Endothelial cell of umbilical vein (primary cell): ENCODE measurements around the gene ARHGAP45. TPM values are rescaled to one million over a fixed set of nuclear protein-coding genes. Genes with fewer than 3 reads are reported as not detected.

ENCODE experiments used
- BruUV-seq: library from RNA; stranded (reverse); fragments of 400-500 nt; replicated peaks from 2 replicates; lab custom pipeline; 2021; lab: Mats Ljungman, UMichigan
- CTCF ChIA-PET: fragments of 300-600, 350-600 bp; sonication (Branson Sonifier 250); formaldehyde crosslinking; loops from one replicate; lab custom pipeline; 2021; ENCODE audit warnings: antibody characterized with exemption, inconsistent platforms; lab: Charles Lee
- POLR2A ChIA-PET: fragments of 300-600, 350-600 bp; sonication (Branson Sonifier 250); formaldehyde crosslinking; loops from one replicate; lab custom pipeline; 2021; ENCODE audit warnings: antibody characterized with exemption, inconsistent platforms; lab: Charles Lee
- DNase-seq: peaks from one replicate; pipeline ENCODE4 v3.0.0-alpha.2; 2011; ENCODE audit warnings: low read depth, low spot score
- FAIRE-seq: peaks from 2 replicates; lab custom pipeline; 2011; peaks lifted over from hg19 to GRCh38; lab: Jason Lieb, UNC
- H2AFZ ChIP-seq: 2 replicates; pipeline ENCODE4 v1.6.0; 2012; ENCODE audit warnings: low read depth, low read length, control low read depth, inconsistent platforms
- H3K27ac ChIP-seq: 2 replicates; pipeline ENCODE4 v1.5.1; 2011; ENCODE audit warnings: low read depth, mild to moderate bottlenecking, control low read depth, low read length, moderate library complexity; ENCODE audit not compliant: insufficient read depth
- H3K27me3 ChIP-seq, 2 experiments: 2 replicates each; pipeline versions ENCODE4 v1.6.0 to v1.6.1; 2011; ENCODE audit warnings: low read length in 2 of 2, mixed read lengths in 1 of 2; ENCODE audit not compliant: control insufficient read depth in 2 of 2, insufficient read depth in 2 of 2
- H3K36me3 ChIP-seq, 2 experiments: 2 replicates in 1 of 2; 3 replicates in 1 of 2; pipeline ENCODE4 v1.5.1; 2011; ENCODE audit warnings: low read length in 2 of 2, mild to moderate bottlenecking in 1 of 2, moderate library complexity in 1 of 2; ENCODE audit not compliant: control insufficient read depth in 2 of 2, insufficient read depth in 2 of 2; ENCODE audit errors: extremely low read depth in 1 of 2
- H3K4me1 ChIP-seq: 3 replicates; pipeline ENCODE4 v1.5.1; 2011; ENCODE audit warnings: mild to moderate bottlenecking, low read length; ENCODE audit not compliant: control insufficient read depth, insufficient read depth; ENCODE audit errors: extremely low read depth
- H3K4me2 ChIP-seq: 2 replicates; pipeline ENCODE4 v1.6.1; 2011; ENCODE audit warnings: low read length, control low read depth, mixed read lengths; ENCODE audit not compliant: insufficient read depth
- H3K4me3 ChIP-seq, 3 experiments: fragments of 200-600 bp in 1 of 3; sonication (generic), shearing (Covaris generic) in 1 of 3; replicated peaks in 1 of 3; 2 replicates each; pipeline ENCODE4 v1.5.1; 2011 to 2016; ENCODE audit warnings: control low read depth in 3 of 3, low read length in 3 of 3, mild to moderate bottlenecking in 2 of 3, inconsistent platforms in 1 of 3, low read depth in 1 of 3, moderate library complexity in 1 of 3; ENCODE audit not compliant: insufficient read depth in 1 of 3
- H3K79me2 ChIP-seq: 2 replicates; pipeline ENCODE4 v1.6.0; 2012; ENCODE audit warnings: low read length, inconsistent platforms; ENCODE audit not compliant: control insufficient read depth, insufficient read depth
- H3K9ac ChIP-seq: replicated peaks from 2 replicates; pipeline ENCODE3; 2011; ENCODE audit warnings: low read length, control low read depth; ENCODE audit not compliant: insufficient read depth; ENCODE audit errors: extremely low read depth
- H3K9me1 ChIP-seq: replicated peaks from 3 replicates; pipeline ENCODE4 v1.6.0; 2011; ENCODE audit warnings: mild to moderate bottlenecking, low read length; ENCODE audit not compliant: control insufficient read depth, insufficient read depth; ENCODE audit errors: extremely low read depth
- H3K9me3 ChIP-seq: replicated peaks from 2 replicates; pipeline ENCODE4 v1.5.1; 2012; ENCODE audit warnings: low read length, inconsistent platforms; ENCODE audit not compliant: control insufficient read depth, insufficient read depth
- H4K20me1 ChIP-seq: replicated peaks from 2 replicates; pipeline ENCODE3; 2011; ENCODE audit warnings: mild to moderate bottlenecking, low read length; ENCODE audit not compliant: control insufficient read depth, insufficient read depth; ENCODE audit errors: extremely low read depth
- EZH2 ChIP-seq: IDR thresholded peaks from 2 replicates; pipeline ENCODE4 v1.6.1; 2012; ENCODE audit warnings: borderline replicate concordance, low read depth, mild to moderate bottlenecking, moderate library complexity, low read length, inconsistent platforms; ENCODE audit not compliant: severe bottlenecking
- FOS ChIP-seq: IDR thresholded peaks from 2 replicates; pipeline ENCODE4 v1.6.1; 2011; ENCODE audit warnings: mild to moderate bottlenecking, low read length, moderate library complexity, borderline replicate concordance; ENCODE audit not compliant: insufficient read depth
- GATA2 ChIP-seq: IDR thresholded peaks from 2 replicates; pipeline ENCODE4 v1.7.0; 2011; ENCODE audit warnings: low read depth, mild to moderate bottlenecking, moderate library complexity, mixed read lengths, low read length; ENCODE audit not compliant: insufficient read length, insufficient read depth
- JUN ChIP-seq: IDR thresholded peaks from 2 replicates; pipeline ENCODE4 v1.6.1; 2011; ENCODE audit warnings: borderline replicate concordance, low read depth; ENCODE audit not compliant: insufficient read length, insufficient read depth
- MAX ChIP-seq: IDR thresholded peaks from 2 replicates; pipeline ENCODE4 v1.6.1; 2011; ENCODE audit not compliant: insufficient read depth, insufficient read length
- MYC ChIP-seq: IDR thresholded peaks from one replicate; pipeline ENCODE4 v1.6.1; 2011; ENCODE audit warnings: mild to moderate bottlenecking, low read depth, low read length
- POLR2A ChIP-seq: IDR thresholded peaks from 2 replicates; pipeline ENCODE4 v1.6.1; 2012; ENCODE audit warnings: low read depth, mild to moderate bottlenecking, control low read depth, low read length
- POLR2AphosphoS5 ChIP-seq: IDR thresholded peaks from 2 replicates; pipeline ENCODE4 v1.6.1; 2012; ENCODE audit warnings: low read depth, mild to moderate bottlenecking, control low read depth, low read length, moderate library complexity; ENCODE audit not compliant: insufficient read depth
- dilution Hi-C: fragments of 300-500 bp; cut with MboI; formaldehyde crosslinking; loops from one replicate; pipeline ENCODE4 v1.15.0; 2019; ENCODE audit warnings: low sequenced_read_pairs; ENCODE audit not compliant: extremely low pct_ligation_motif_present
- intact Hi-C: fragments of 100-400 bp; cut with micrococcal nuclease; formaldehyde crosslinking; loops from one replicate; pipeline ENCODE4 v1.10.0; 2022
- polyA plus RNA-seq, 4 experiments: library from polyadenylated mRNA; depleted of rRNA in 3 of 4; stranded (reverse) in 3 of 4; unstranded in 1 of 4; fragments of >200 nt; gene quantifications; 2 replicates each; pipeline versions ENCODE4 v1.2.1 to v1.2.3, GENCODE V29; 2011 to 2012; ENCODE audit warnings: missing spikeins in 1 of 4
- total RNA-seq: library from RNA; stranded (reverse); gene quantifications from 2 replicates; pipeline ENCODE4 v1.2.3, GENCODE V29; 2021
- TF ChIP-seq, protein P1 (sequence below), 2 donors: IDR thresholded peaks; 1 replicate in 1 of 2; 2 replicates in 1 of 2; pipeline ENCODE4 v1.5.1; 2011; ENCODE audit warnings: low read length in 2 of 2, mild to moderate bottlenecking in 2 of 2, moderate library complexity in 2 of 2, control low read depth in 1 of 2, inconsistent platforms in 1 of 2, low read depth in 1 of 2; ENCODE audit not compliant: insufficient read depth in 1 of 2; ENCODE audit errors: extremely low read depth in 1 of 2

Gene ARHGAP45
- total and polyA plus RNA-seq, 2 donors (not counting 3 experiments of a cell fraction or from before 2014, with no cell fraction given) = 7.5 to 10.4 TPM

- Histone ChIP-seq H3K27ac (no peak overlapping the region), H3K9ac (no peak overlapping the region), H3K4me3 (no peak overlapping the region), H3K36me3 (peaks cover 9 to 26% of the 10 kb centered on the region in 2 experiments), H3K79me2 (peaks cover 22% of the 10 kb centered on the region), H3K9me3 (no peaks in the 10 kb centered on the region), H3K27me3 (no peaks in the 10 kb centered on the region), H3K4me2 (no peak overlapping the region), H3K4me1 (peaks cover 10% of the 10 kb centered on the region), H4K20me1 (no peaks in the 10 kb centered on the region), H3K9me1 (no peaks in the 10 kb centered on the region), H2AFZ (no peak overlapping the region)
- ChIA-PET POLR2A (no interaction called here), CTCF (no interaction called here)
- DNase-seq (no peak), FAIRE-seq (no peak)
- BruUV-seq = no TSS peak
- TF ChIP-seq JUN = no peak
- no peak for TF ChIP-seq MAX
- TF ChIP-seq FOS = no peak
- no peak for TF ChIP-seq GATA2
- no peak for TF ChIP-seq EZH2
- no peak for TF ChIP-seq POLR2A
- TF ChIP-seq MYC = no peak
- no peak for TF ChIP-seq POLR2AphosphoS5
- TF ChIP-seq, protein P1, sequence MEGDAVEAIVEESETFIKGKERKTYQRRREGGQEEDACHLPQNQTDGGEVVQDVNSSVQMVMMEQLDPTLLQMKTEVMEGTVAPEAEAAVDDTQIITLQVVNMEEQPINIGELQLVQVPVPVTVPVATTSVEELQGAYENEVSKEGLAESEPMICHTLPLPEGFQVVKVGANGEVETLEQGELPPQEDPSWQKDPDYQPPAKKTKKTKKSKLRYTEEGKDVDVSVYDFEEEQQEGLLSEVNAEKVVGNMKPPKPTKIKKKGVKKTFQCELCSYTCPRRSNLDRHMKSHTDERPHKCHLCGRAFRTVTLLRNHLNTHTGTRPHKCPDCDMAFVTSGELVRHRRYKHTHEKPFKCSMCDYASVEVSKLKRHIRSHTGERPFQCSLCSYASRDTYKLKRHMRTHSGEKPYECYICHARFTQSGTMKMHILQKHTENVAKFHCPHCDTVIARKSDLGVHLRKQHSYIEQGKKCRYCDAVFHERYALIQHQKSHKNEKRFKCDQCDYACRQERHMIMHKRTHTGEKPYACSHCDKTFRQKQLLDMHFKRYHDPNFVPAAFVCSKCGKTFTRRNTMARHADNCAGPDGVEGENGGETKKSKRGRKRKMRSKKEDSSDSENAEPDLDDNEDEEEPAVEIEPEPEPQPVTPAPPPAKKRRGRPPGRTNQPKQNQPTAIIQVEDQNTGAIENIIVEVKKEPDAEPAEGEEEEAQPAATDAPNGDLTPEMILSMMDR (IDR thresholded peaks at IDR 0.05; ENCODE audit: extremely low read depth in 1 of 2, insufficient read depth in 1 of 2, low read depth in 1 of 2, low read length in 2 of 2) = no peak
- intact Hi-C loops = no loop called here
- dilution Hi-C loops = no loop called here
Observed at GRCh38 chr19:1090731-1091543, 24.0 kb downstream of the ARHGAP45 start.
